ENCODE results near the gene CLIP1. TPM values are rescaled to one million over a fixed set of nuclear protein-coding genes. Genes with fewer than 3 reads are reported as not detected.

The CLIP1 gene
- total and polyA plus RNA-seq, 2 of the 13 experiments (the other 11 are each of a cell fraction or from before 2014, with no cell fraction given): 28.9 to 43.7 TPM

DNA sequence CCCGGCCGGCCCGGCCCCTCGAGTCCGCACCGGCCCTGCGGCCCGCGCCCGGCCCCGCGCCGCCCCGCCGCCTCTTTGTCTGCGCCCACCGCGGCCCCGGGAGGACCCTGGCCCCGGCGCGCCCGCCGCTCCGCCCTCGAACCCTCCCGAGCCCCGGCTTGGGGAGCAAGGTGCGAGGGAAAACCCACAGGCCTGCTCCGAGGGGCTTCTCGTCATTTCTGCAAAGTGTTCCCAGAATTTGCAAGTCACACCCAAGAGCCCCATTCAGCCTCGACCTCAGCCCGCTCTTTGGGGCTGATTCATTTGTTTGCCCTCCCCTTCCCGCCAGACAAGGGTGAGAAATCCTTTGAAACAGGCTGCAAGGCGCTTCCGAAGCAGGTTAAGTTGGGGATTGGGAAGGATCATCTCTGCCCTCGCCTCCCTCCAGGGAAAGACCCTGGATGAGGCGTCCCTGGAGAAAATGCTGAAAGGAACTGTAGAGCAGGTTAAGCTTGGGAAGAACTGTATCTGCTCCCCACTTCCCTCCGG lies 325 bp upstream of the CLIP1 start (continued):
- TF ChIP-seq STAT6 (CRISPR knock-in tag; IDR thresholded peaks at IDR 0.05; ENCODE audit: borderline replicate concordance) (no peak), ZNF670 (CRISPR knock-in tag; IDR thresholded peaks at IDR 0.05; ENCODE audit: borderline replicate concordance) (no peak), GLI4 (CRISPR knock-in tag; IDR thresholded peaks at IDR 0.05; ENCODE audit: borderline replicate concordance) (no peak), PPARG (CRISPR knock-in tag; conservative IDR thresholded peaks at IDR 0.05) (no peak), SOX13 (IDR thresholded peaks at IDR 0.05) (no peak), SOX13 (CRISPR knock-in tag; conservative IDR thresholded peaks at IDR 0.05 in 1 of 2, IDR thresholded peaks at IDR 0.05 in 1 of 2) (peak in 1 of 2 experiments; percentile 16; a peak in 1 of 4 replicates), ZNF33B (CRISPR knock-in tag; IDR thresholded peaks at IDR 0.05) (no peak), ZMYM4 (CRISPR knock-in tag; IDR thresholded peaks at IDR 0.05) (no peak), SMARCE1 (IDR thresholded peaks at IDR 0.05; ENCODE audit: borderline replicate concordance) (no peak)

DNA sequence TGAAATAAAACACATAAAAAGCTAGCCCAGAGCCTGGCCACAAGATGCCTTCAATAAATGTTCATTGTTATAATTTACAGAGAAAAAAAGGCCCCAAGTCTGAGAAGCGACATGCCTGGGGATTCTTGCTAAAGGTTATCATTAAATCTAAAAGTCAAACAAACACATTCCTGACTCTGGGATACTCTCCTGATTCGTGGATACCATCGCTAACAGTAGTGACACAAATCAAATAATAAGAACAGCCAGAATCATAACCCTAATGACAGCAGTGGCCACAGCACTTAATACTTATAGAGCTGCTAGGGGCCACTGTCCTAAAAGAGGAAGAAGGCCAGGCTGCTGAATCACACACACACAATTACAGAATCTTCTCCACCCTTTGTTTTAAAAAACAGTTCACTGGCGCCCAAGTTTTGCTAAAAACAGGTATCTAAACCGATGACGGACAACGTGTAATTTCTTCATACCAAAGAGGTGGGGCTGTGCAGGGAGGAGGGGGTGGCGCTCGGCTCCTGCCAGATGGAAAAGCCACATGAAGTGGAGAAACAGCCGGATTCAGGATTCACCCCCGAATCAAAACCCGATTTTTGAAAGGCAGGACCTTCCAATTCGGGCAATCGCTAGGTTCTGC lies 1.2 kb downstream of the CLIP1 start:
- peaks cover 59% of the 10 kb centered on the region for H3K4me1 ChIP-seq (ENCODE audit: insufficient read depth, low read length)
- H3K4me2 ChIP-seq (ENCODE audit: low read depth, low read length): peak overlapping the region; percentile 82
- H3K27me3 ChIP-seq (ENCODE audit: control insufficient read depth in 1 of 2, insufficient read depth in 2 of 2, low read length in 2 of 2): no peaks in the 10 kb centered on the region; a peak in 1 of 5 replicates
- intact Hi-C loops (cut with micrococcal nuclease; ENCODE audit: unreplicated experiment) (loop anchor here (1.0 kb wide), 2 partner anchors 15 to 21 kb away; no protein-coding TSS in a partner anchor), in situ Hi-C loops (cut with HindIII; ENCODE audit: extremely low pct_ligation_motif_present, low pct_unique_long_range_greater_than_20kb) (no loop called here)
- H3K27ac ChIP-seq (ENCODE audit: extremely low read length, insufficient read depth, low read length): peak overlapping the region; percentile 76
- WGBS (ENCODE audit: low lambda C conversion rate): 0% methylated on average over 13 of the region's 14 CpGs
- FAIRE-seq (peak; percentile 58), DNase-seq (ENCODE audit: low spot score) (peak; percentile 82), ATAC-seq (peak; percentile 43)
- H3K9me3 ChIP-seq (ENCODE audit: low read length): no peaks in the 10 kb centered on the region
- no peak overlapping the region for H2AFZ ChIP-seq (ENCODE audit: low read length)
- POLR2A ChIA-PET: interaction anchor here (1.0 to 8.6 kb wide), 6 partner anchors 15 to 80 kb away, joined by 3 to 127 read pairs (median 8); partner anchors contain the start of gene ZCCHC8
- H3K79me2 ChIP-seq (ENCODE audit: insufficient read depth, low read length): peaks cover 46% of the 10 kb centered on the region
- no peaks in the 10 kb centered on the region for H4K20me1 ChIP-seq (ENCODE audit: insufficient read depth, low read length)
- H3K9ac ChIP-seq (ENCODE audit: insufficient read depth, low read depth, low read length): peak overlapping the region; percentile 91
- no peaks in the 10 kb centered on the region for H3K36me3 ChIP-seq (replicated peaks in 1 of 2; ENCODE audit: control insufficient read depth in 1 of 2, insufficient read depth in 2 of 2, low read length in 2 of 2)
- CTCF ChIA-PET (ENCODE audit: low intra/inter-chr PET ratio, low total read pairs): interaction anchor here (0.7 to 2.1 kb wide), 2 partner anchors 22 to 50 kb away, joined by 4 to 7 read pairs; no protein-coding TSS in a partner anchor
- H3K4me3 ChIP-seq (replicated peaks in 1 of 3; ENCODE audit: insufficient read depth in 1 of 3, low read depth in 2 of 3, low read length in 3 of 3): peak overlapping the region; percentile 61 to 81 (median 80)
- TSS peak; percentile 63 for BruUV-seq (replicated peaks)
- peak; percentile 64 for TF ChIP-seq ASH2L (IDR thresholded peaks at IDR 0.05; ENCODE audit: insufficient read length, low read depth, low read length)
- peak; percentile 25 for TF ChIP-seq RBM22 (optimal IDR thresholded peaks at IDR 0.05; ENCODE audit: low read length)
- TF ChIP-seq NONO (IDR thresholded peaks at IDR 0.05): no peak
- TF ChIP-seq NONO (CRISPR knock-in tag; conservative IDR thresholded peaks at IDR 0.05): no peak
- TF ChIP-seq CREB1 (IDR thresholded peaks at IDR 0.05): 0 out of 2 replicates have a peak, but pooled peaks have one; percentile 10
- TF ChIP-seq CREB1 (CRISPR knock-in tag; IDR thresholded peaks at IDR 0.05): no peak
- TF ChIP-seq NR2F6 (IDR thresholded peaks at IDR 0.05): peak; percentile 75
- TF ChIP-seq NR2F6 (CRISPR knock-in tag; IDR thresholded peaks at IDR 0.05): peak; percentile 64; the same call in 1 of the 2 replicates
- peak; percentile 11; the same call in 1 of the 2 replicates for TF ChIP-seq ZNF501 (CRISPR knock-in tag; IDR thresholded peaks at IDR 0.05)
- TF ChIP-seq NFE2 (CRISPR knock-in tag; IDR thresholded peaks at IDR 0.05): no peak
- TF ChIP-seq POLR2A (IDR thresholded peaks at IDR 0.05; ENCODE audit: insufficient read depth in 1 of 2, low read depth in 2 of 2, low read length in 2 of 2): peak in 1 of 2 experiments; percentile 51; a peak in 2 of 4 replicates
- TF ChIP-seq SAP130 (CRISPR knock-in tag; IDR thresholded peaks at IDR 0.05; ENCODE audit: low read depth): peak; percentile 11; the same call in 1 of the 2 replicates
- 0 out of 2 replicates have a peak, but pooled peaks have one; percentile 52 for TF ChIP-seq ZNF790 (CRISPR knock-in tag; IDR thresholded peaks at IDR 0.05; ENCODE audit: borderline replicate concordance)
- 0 out of 2 replicates have a peak, but pooled peaks have one; percentile 15 for TF ChIP-seq JUNB (CRISPR knock-in tag; IDR thresholded peaks at IDR 0.05; ENCODE audit: borderline replicate concordance)
